Endothelial cell of umbilical vein (primary cell): ENCODE data around the gene SPATA6L. TPM values are rescaled to one million over a fixed set of nuclear protein-coding genes. Genes with fewer than 3 reads are reported as not detected.

Source experiments
- BruUV-seq: library from RNA; stranded (reverse); fragments of 400-500 nt; replicated peaks from 2 replicates; lab custom pipeline; 2021; lab: Mats Ljungman, UMichigan
- CTCF ChIA-PET: fragments of 300-600, 350-600 bp; sonication (Branson Sonifier 250); formaldehyde crosslinking; loops from one replicate; lab custom pipeline; 2021; ENCODE audit warnings: antibody characterized with exemption, inconsistent platforms; lab: Charles Lee
- POLR2A ChIA-PET: fragments of 300-600, 350-600 bp; sonication (Branson Sonifier 250); formaldehyde crosslinking; loops from one replicate; lab custom pipeline; 2021; ENCODE audit warnings: antibody characterized with exemption, inconsistent platforms; lab: Charles Lee
- DNase-seq: peaks from one replicate; pipeline ENCODE4 v3.0.0-alpha.2; 2011; ENCODE audit warnings: low read depth, low spot score
- FAIRE-seq: peaks from 2 replicates; lab custom pipeline; 2011; peaks lifted over from hg19 to GRCh38; lab: Jason Lieb, UNC
- H2AFZ ChIP-seq: 2 replicates; pipeline ENCODE4 v1.6.0; 2012; ENCODE audit warnings: low read depth, low read length, control low read depth, inconsistent platforms
- H3K27ac ChIP-seq: 2 replicates; pipeline ENCODE4 v1.5.1; 2011; ENCODE audit warnings: low read depth, mild to moderate bottlenecking, control low read depth, low read length, moderate library complexity; ENCODE audit not compliant: insufficient read depth
- H3K27me3 ChIP-seq, 2 experiments: 2 replicates each; pipeline versions ENCODE4 v1.6.0 to v1.6.1; 2011; ENCODE audit warnings: low read length in 2 of 2, mixed read lengths in 1 of 2; ENCODE audit not compliant: control insufficient read depth in 2 of 2, insufficient read depth in 2 of 2
- H3K36me3 ChIP-seq, 2 experiments: 2 replicates in 1 of 2; 3 replicates in 1 of 2; pipeline ENCODE4 v1.5.1; 2011; ENCODE audit warnings: low read length in 2 of 2, mild to moderate bottlenecking in 1 of 2, moderate library complexity in 1 of 2; ENCODE audit not compliant: control insufficient read depth in 2 of 2, insufficient read depth in 2 of 2; ENCODE audit errors: extremely low read depth in 1 of 2
- H3K4me1 ChIP-seq: 3 replicates; pipeline ENCODE4 v1.5.1; 2011; ENCODE audit warnings: mild to moderate bottlenecking, low read length; ENCODE audit not compliant: control insufficient read depth, insufficient read depth; ENCODE audit errors: extremely low read depth
- H3K4me2 ChIP-seq: 2 replicates; pipeline ENCODE4 v1.6.1; 2011; ENCODE audit warnings: low read length, control low read depth, mixed read lengths; ENCODE audit not compliant: insufficient read depth
- H3K4me3 ChIP-seq, 3 experiments: fragments of 200-600 bp in 1 of 3; sonication (generic), shearing (Covaris generic) in 1 of 3; replicated peaks in 1 of 3; 2 replicates each; pipeline ENCODE4 v1.5.1; 2011 to 2016; ENCODE audit warnings: control low read depth in 3 of 3, low read length in 3 of 3, mild to moderate bottlenecking in 2 of 3, inconsistent platforms in 1 of 3, low read depth in 1 of 3, moderate library complexity in 1 of 3; ENCODE audit not compliant: insufficient read depth in 1 of 3
- H3K79me2 ChIP-seq: 2 replicates; pipeline ENCODE4 v1.6.0; 2012; ENCODE audit warnings: low read length, inconsistent platforms; ENCODE audit not compliant: control insufficient read depth, insufficient read depth
- H3K9ac ChIP-seq: replicated peaks from 2 replicates; pipeline ENCODE3; 2011; ENCODE audit warnings: low read length, control low read depth; ENCODE audit not compliant: insufficient read depth; ENCODE audit errors: extremely low read depth
- H3K9me1 ChIP-seq: replicated peaks from 3 replicates; pipeline ENCODE4 v1.6.0; 2011; ENCODE audit warnings: mild to moderate bottlenecking, low read length; ENCODE audit not compliant: control insufficient read depth, insufficient read depth; ENCODE audit errors: extremely low read depth
- H3K9me3 ChIP-seq: replicated peaks from 2 replicates; pipeline ENCODE4 v1.5.1; 2012; ENCODE audit warnings: low read length, inconsistent platforms; ENCODE audit not compliant: control insufficient read depth, insufficient read depth
- H4K20me1 ChIP-seq: replicated peaks from 2 replicates; pipeline ENCODE3; 2011; ENCODE audit warnings: mild to moderate bottlenecking, low read length; ENCODE audit not compliant: control insufficient read depth, insufficient read depth; ENCODE audit errors: extremely low read depth
- EZH2 ChIP-seq: IDR thresholded peaks from 2 replicates; pipeline ENCODE4 v1.6.1; 2012; ENCODE audit warnings: borderline replicate concordance, low read depth, mild to moderate bottlenecking, moderate library complexity, low read length, inconsistent platforms; ENCODE audit not compliant: severe bottlenecking
- GATA2 ChIP-seq: IDR thresholded peaks from 2 replicates; pipeline ENCODE4 v1.7.0; 2011; ENCODE audit warnings: low read depth, mild to moderate bottlenecking, moderate library complexity, mixed read lengths, low read length; ENCODE audit not compliant: insufficient read length, insufficient read depth
- JUN ChIP-seq: IDR thresholded peaks from 2 replicates; pipeline ENCODE4 v1.6.1; 2011; ENCODE audit warnings: borderline replicate concordance, low read depth; ENCODE audit not compliant: insufficient read length, insufficient read depth
- POLR2A ChIP-seq: IDR thresholded peaks from 2 replicates; pipeline ENCODE4 v1.6.1; 2012; ENCODE audit warnings: low read depth, mild to moderate bottlenecking, control low read depth, low read length
- POLR2AphosphoS5 ChIP-seq: IDR thresholded peaks from 2 replicates; pipeline ENCODE4 v1.6.1; 2012; ENCODE audit warnings: low read depth, mild to moderate bottlenecking, control low read depth, low read length, moderate library complexity; ENCODE audit not compliant: insufficient read depth
- dilution Hi-C: fragments of 300-500 bp; cut with MboI; formaldehyde crosslinking; loops from one replicate; pipeline ENCODE4 v1.15.0; 2019; ENCODE audit warnings: low sequenced_read_pairs; ENCODE audit not compliant: extremely low pct_ligation_motif_present
- intact Hi-C: fragments of 100-400 bp; cut with micrococcal nuclease; formaldehyde crosslinking; loops from one replicate; pipeline ENCODE4 v1.10.0; 2022
- polyA plus RNA-seq, 4 experiments: library from polyadenylated mRNA; depleted of rRNA in 3 of 4; stranded (reverse) in 3 of 4; unstranded in 1 of 4; fragments of >200 nt; gene quantifications; 2 replicates each; pipeline versions ENCODE4 v1.2.1 to v1.2.3, GENCODE V29; 2011 to 2012; ENCODE audit warnings: missing spikeins in 1 of 4
- total RNA-seq: library from RNA; stranded (reverse); gene quantifications from 2 replicates; pipeline ENCODE4 v1.2.3, GENCODE V29; 2021
- TF ChIP-seq, protein P1 (sequence below), 2 donors: IDR thresholded peaks; 1 replicate in 1 of 2; 2 replicates in 1 of 2; pipeline ENCODE4 v1.5.1; 2011; ENCODE audit warnings: low read length in 2 of 2, mild to moderate bottlenecking in 2 of 2, moderate library complexity in 2 of 2, control low read depth in 1 of 2, inconsistent platforms in 1 of 2, low read depth in 1 of 2; ENCODE audit not compliant: insufficient read depth in 1 of 2; ENCODE audit errors: extremely low read depth in 1 of 2
- TF ChIP-seq, protein P2 (sequence below): IDR thresholded peaks from 2 replicates; pipeline ENCODE4 v1.6.1; 2011; ENCODE audit not compliant: insufficient read depth, insufficient read length

SPATA6L gene
- total and polyA plus RNA-seq, 2 donors (not counting 3 experiments of a cell fraction or from before 2014, with no cell fraction given): 0.40 to 1.5 TPM

GRCh38 chr9:4596165-4596922, 69.9 kb downstream of the SPATA6L start:
- DNase-seq (peak; percentile 89), FAIRE-seq (peak; percentile 95)
- intact Hi-C loops: loop anchor here (1.0 to 5.0 kb wide), 5 partner anchors 41 to 214 kb away; partner anchors contain the start of genes AK3 and SLC1A1
- H2AFZ ChIP-seq: peak overlapping the region; percentile 55
- POLR2A ChIA-PET: no interaction called here
- no peaks in the 10 kb centered on the region for H4K20me1 ChIP-seq
- H3K4me2 ChIP-seq: peak overlapping the region; percentile 43
- H3K27ac ChIP-seq: peak overlapping the region; percentile 58
- CTCF ChIA-PET: interaction anchor here (0.8 to 1.5 kb wide), 5 partner anchors 9 to 1739 kb away, joined by 3 to 8 read pairs (median 4); no protein-coding TSS in a partner anchor
- no TSS peak for BruUV-seq
- TF ChIP-seq, protein P1, sequence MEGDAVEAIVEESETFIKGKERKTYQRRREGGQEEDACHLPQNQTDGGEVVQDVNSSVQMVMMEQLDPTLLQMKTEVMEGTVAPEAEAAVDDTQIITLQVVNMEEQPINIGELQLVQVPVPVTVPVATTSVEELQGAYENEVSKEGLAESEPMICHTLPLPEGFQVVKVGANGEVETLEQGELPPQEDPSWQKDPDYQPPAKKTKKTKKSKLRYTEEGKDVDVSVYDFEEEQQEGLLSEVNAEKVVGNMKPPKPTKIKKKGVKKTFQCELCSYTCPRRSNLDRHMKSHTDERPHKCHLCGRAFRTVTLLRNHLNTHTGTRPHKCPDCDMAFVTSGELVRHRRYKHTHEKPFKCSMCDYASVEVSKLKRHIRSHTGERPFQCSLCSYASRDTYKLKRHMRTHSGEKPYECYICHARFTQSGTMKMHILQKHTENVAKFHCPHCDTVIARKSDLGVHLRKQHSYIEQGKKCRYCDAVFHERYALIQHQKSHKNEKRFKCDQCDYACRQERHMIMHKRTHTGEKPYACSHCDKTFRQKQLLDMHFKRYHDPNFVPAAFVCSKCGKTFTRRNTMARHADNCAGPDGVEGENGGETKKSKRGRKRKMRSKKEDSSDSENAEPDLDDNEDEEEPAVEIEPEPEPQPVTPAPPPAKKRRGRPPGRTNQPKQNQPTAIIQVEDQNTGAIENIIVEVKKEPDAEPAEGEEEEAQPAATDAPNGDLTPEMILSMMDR (IDR thresholded peaks at IDR 0.05; ENCODE audit: extremely low read depth in 1 of 2, insufficient read depth in 1 of 2, low read depth in 1 of 2, low read length in 2 of 2): no peak
- TF ChIP-seq EZH2 (no peak), POLR2AphosphoS5 (peak; percentile 81), POLR2A (peak; percentile 19), GATA2 (peak; percentile 72), JUN (peak; percentile 14)
- TF ChIP-seq, protein P2, sequence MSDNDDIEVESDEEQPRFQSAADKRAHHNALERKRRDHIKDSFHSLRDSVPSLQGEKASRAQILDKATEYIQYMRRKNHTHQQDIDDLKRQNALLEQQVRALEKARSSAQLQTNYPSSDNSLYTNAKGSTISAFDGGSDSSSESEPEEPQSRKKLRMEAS: no peak
- H3K9me3 ChIP-seq: no peaks in the 10 kb centered on the region
- H3K9ac ChIP-seq: no peak overlapping the region
- no peaks in the 10 kb centered on the region for H3K79me2 ChIP-seq
- H3K4me3 ChIP-seq: peak overlapping the region in 1 of 3 experiments; percentile 11
- dilution Hi-C loops: no loop called here
- H3K4me1 ChIP-seq: peaks cover 17% of the 10 kb centered on the region
- H3K36me3 ChIP-seq: no peaks in the 10 kb centered on the region
- H3K27me3 ChIP-seq: no peaks in the 10 kb centered on the region
- H3K9me1 ChIP-seq: no peaks in the 10 kb centered on the region
